K562 (cell line): Measurements from ENCODE around the gene MPV17L2. TPM values are rescaled to one million over a fixed set of nuclear protein-coding genes. Genes with fewer than 3 reads are reported as not detected.

Experiments
- CC2D1A ChIP-seq: fragments of 450-650 bp; IDR thresholded peaks from 2 replicates; pipeline ENCODE4 v1.6.1; 2017; ENCODE audit warnings: mild to moderate bottlenecking
- CREB5 ChIP-seq: fragments of 250-450 bp; sonication (Bioruptor Pico); IDR thresholded peaks from 2 replicates; pipeline ENCODE4 v1.5.0; 2020; ENCODE audit warnings: mild to moderate bottlenecking
- EGR1 ChIP-seq: fragments of 450-650 bp; conservative IDR thresholded peaks from 2 replicates; pipeline ENCODE4 v1.6.1; 2017; ENCODE audit warnings: mild to moderate bottlenecking
- FOXP1 ChIP-seq: sonication (generic); formaldehyde crosslinking; IDR thresholded peaks from 2 replicates; pipeline ENCODE4 v1.8.0; 2022; ENCODE audit warnings: mild to moderate bottlenecking, missing genetic modification reagents
- GTF2F1 ChIP-seq: IDR thresholded peaks from 2 replicates; pipeline ENCODE4 v1.6.1; 2011; ENCODE audit warnings: low read depth, low read length, improper control_type of control experiment
- HDAC2 ChIP-seq: fragments of 450-650 bp; IDR thresholded peaks from 2 replicates; pipeline ENCODE4 v1.6.1; 2016; ENCODE audit warnings: mild to moderate bottlenecking
- KLF1 ChIP-seq: fragments of 450-650 bp; IDR thresholded peaks from 2 replicates; pipeline ENCODE4 v1.6.1; 2016; ENCODE audit warnings: missing genetic modification characterization, missing compliant biosample characterization
- MTA1 ChIP-seq: fragments of 450-650 bp; IDR thresholded peaks from 2 replicates; pipeline ENCODE4 v1.6.1; 2017; ENCODE audit warnings: borderline replicate concordance
- NFIX ChIP-seq: fragments of 250-450 bp; sonication (Bioruptor Pico); IDR thresholded peaks from 2 replicates; pipeline ENCODE4 v1.4.0; 2020; ENCODE audit warnings: low read depth, mild to moderate bottlenecking, moderate library complexity
- PTTG1 ChIP-seq: fragments of 450-650 bp; IDR thresholded peaks from 2 replicates; pipeline ENCODE4 v1.6.1; 2016; ENCODE audit warnings: low read depth, mild to moderate bottlenecking, missing genetic modification characterization, missing compliant biosample characterization
- RBM25 ChIP-seq: fragments of 200-400 bp; formaldehyde crosslinking; IDR thresholded peaks from 2 replicates; pipeline ENCODE4 v1.6.1; 2018; ENCODE audit warnings: low read length, low read depth, moderate library complexity; ENCODE audit not compliant: severe bottlenecking
- RFX5 ChIP-seq: IDR thresholded peaks from 2 replicates; pipeline ENCODE4 v1.6.1; 2011; ENCODE audit warnings: low read depth, mild to moderate bottlenecking, improper control_type of control experiment, low read length
- SREBF1 ChIP-seq: fragments of 150-350 bp; IDR thresholded peaks from 2 replicates; pipeline ENCODE4 v1.6.1; 2014; ENCODE audit warnings: antibody characterized with exemption, low read depth, low read length, borderline replicate concordance
- TAF7 ChIP-seq: fragments of 450-650 bp; IDR thresholded peaks from 2 replicates; pipeline ENCODE4 v1.6.1; 2016; ENCODE audit warnings: missing genetic modification characterization, missing compliant biosample characterization
- TAL1 ChIP-seq: fragments of 450-650 bp; IDR thresholded peaks from 2 replicates; pipeline ENCODE4 v1.6.1; 2016; ENCODE audit warnings: mild to moderate bottlenecking
- TBL1XR1 ChIP-seq, 2 experiments: IDR thresholded peaks; 2 replicates each; pipeline ENCODE4 v1.6.1; 2012; ENCODE audit warnings: improper control_type of control experiment in 2 of 2, low read length in 2 of 2, mild to moderate bottlenecking in 1 of 2
- XRCC4 ChIP-seq: IDR thresholded peaks from one replicate; pipeline ENCODE4 v1.6.1; 2011; ENCODE audit not compliant: insufficient read depth, insufficient read length; ENCODE audit errors: extremely low read depth
- ZNF121 ChIP-seq: sonication (generic); formaldehyde crosslinking; conservative IDR thresholded peaks from 2 replicates; pipeline ENCODE4 v1.8.0; 2022; ENCODE audit warnings: missing genetic modification reagents
- ZNF217 ChIP-seq: sonication (generic); formaldehyde crosslinking; IDR thresholded peaks from 2 replicates; pipeline ENCODE4 v1.8.0; 2022; ENCODE audit warnings: mild to moderate bottlenecking, missing genetic modification reagents
- ZNF224 ChIP-seq: sonication (generic); formaldehyde crosslinking; IDR thresholded peaks from 2 replicates; pipeline ENCODE4 v1.8.0; 2022; ENCODE audit warnings: mild to moderate bottlenecking, missing genetic modification reagents
- ZNF23 ChIP-seq: fragments of 250-450 bp; sonication (Bioruptor Pico); IDR thresholded peaks from 2 replicates; pipeline ENCODE4 v1.4.0; 2020; ENCODE audit warnings: mild to moderate bottlenecking
- ZNF239 ChIP-seq: fragments of 250-450 bp; sonication (Bioruptor Pico); IDR thresholded peaks from 2 replicates; pipeline ENCODE4 v1.4.0; 2020; ENCODE audit warnings: mild to moderate bottlenecking
- ZNF3 ChIP-seq: fragments of 250-450 bp; sonication (Bioruptor Pico); IDR thresholded peaks from 2 replicates; pipeline ENCODE4 v1.5.0; 2021; ENCODE audit warnings: mild to moderate bottlenecking, moderate library complexity
- ZNF511 ChIP-seq: sonication (generic); formaldehyde crosslinking; IDR thresholded peaks from 2 replicates; pipeline ENCODE4 v1.8.0; 2022; ENCODE audit warnings: mild to moderate bottlenecking, missing genetic modification reagents
- ZNF551 ChIP-seq: fragments of 250-450 bp; sonication (Bioruptor Pico); IDR thresholded peaks from 2 replicates; pipeline ENCODE4 v1.5.0; 2021; ENCODE audit warnings: mild to moderate bottlenecking, moderate library complexity
- ZNF57 ChIP-seq: fragments of 450-650 bp; formaldehyde crosslinking; IDR thresholded peaks from 2 replicates; pipeline ENCODE4 v1.4.0; 2020; ENCODE audit warnings: mild to moderate bottlenecking, moderate library complexity
- ZNF589 ChIP-seq: fragments of 200-800 bp; sonication (Bioruptor generic); IDR thresholded peaks from 2 replicates; pipeline ENCODE4 v1.6.1; 2016; ENCODE audit warnings: low read depth, missing genetic modification characterization, missing compliant biosample characterization
- ZNF764 ChIP-seq: fragments of 250-450 bp; sonication (Bioruptor Pico); IDR thresholded peaks from 2 replicates; pipeline ENCODE4 v1.4.0; 2020; ENCODE audit warnings: low read depth, mild to moderate bottlenecking, moderate library complexity
- polyA plus RNA-seq, 8 experiments: library from polyadenylated mRNA; depleted of rRNA in 4 of 8; stranded (reverse) in 5 of 8; unstranded in 3 of 8; fragments of >200 nt; fragmentation: Nextera tagmentation in 2 of 8; fragmentation: Illumina TruSeq in 1 of 8; extraction: Ambion mirVana in 2 of 8; extraction: Trizol in 1 of 8; gene quantifications; 2 replicates each; pipeline versions ENCODE4 v1.2.1 to v1.2.3, GENCODE V29; 2011 to 2014; ENCODE audit warnings: inconsistent platforms in 1 of 8, missing spikeins in 1 of 8
- total RNA-seq, 7 experiments: library from RNA; depleted of rRNA in 6 of 7; stranded (reverse); fragments of >200 nt in 6 of 7; fragmentation: Illumina TruSeq in 2 of 7; extraction: Trizol in 2 of 7; gene quantifications; 2 replicates each; pipeline versions ENCODE4 v1.2.1 to v1.2.3, GENCODE V29; 2011 to 2021; ENCODE audit warnings: low replicate concordance in 1 of 7
- TF ChIP-seq, protein P1 (sequence below): fragments of 250-450 bp; sonication (Bioruptor Pico); IDR thresholded peaks from 2 replicates; pipeline ENCODE4 v1.9.0; 2021; ENCODE audit warnings: mild to moderate bottlenecking, inconsistent platforms

Gene MPV17L2
- total and polyA plus RNA-seq, 9 of the 15 experiments (the other 6 are each of a cell fraction or from before 2014, with no cell fraction given), result 10.6 to 60.2 (median 28.5) TPM

- TF ChIP-seq ZNF121 (CRISPR knock-in tag), result no peak; the same call in 1 of the 2 replicates
- TF ChIP-seq RFX5, result no peak
- TF ChIP-seq NFIX (CRISPR knock-in tag), result no peak
- TF ChIP-seq ZNF57 (CRISPR knock-in tag), result no peak
- TF ChIP-seq ZNF511, result peak; percentile 99
- TF ChIP-seq ZNF239 (CRISPR knock-in tag), result no peak
- no peak for TF ChIP-seq KLF1 (tag)
- no peak for TF ChIP-seq PTTG1 (tag)
- no peak for TF ChIP-seq SREBF1
- TF ChIP-seq, protein P1, sequence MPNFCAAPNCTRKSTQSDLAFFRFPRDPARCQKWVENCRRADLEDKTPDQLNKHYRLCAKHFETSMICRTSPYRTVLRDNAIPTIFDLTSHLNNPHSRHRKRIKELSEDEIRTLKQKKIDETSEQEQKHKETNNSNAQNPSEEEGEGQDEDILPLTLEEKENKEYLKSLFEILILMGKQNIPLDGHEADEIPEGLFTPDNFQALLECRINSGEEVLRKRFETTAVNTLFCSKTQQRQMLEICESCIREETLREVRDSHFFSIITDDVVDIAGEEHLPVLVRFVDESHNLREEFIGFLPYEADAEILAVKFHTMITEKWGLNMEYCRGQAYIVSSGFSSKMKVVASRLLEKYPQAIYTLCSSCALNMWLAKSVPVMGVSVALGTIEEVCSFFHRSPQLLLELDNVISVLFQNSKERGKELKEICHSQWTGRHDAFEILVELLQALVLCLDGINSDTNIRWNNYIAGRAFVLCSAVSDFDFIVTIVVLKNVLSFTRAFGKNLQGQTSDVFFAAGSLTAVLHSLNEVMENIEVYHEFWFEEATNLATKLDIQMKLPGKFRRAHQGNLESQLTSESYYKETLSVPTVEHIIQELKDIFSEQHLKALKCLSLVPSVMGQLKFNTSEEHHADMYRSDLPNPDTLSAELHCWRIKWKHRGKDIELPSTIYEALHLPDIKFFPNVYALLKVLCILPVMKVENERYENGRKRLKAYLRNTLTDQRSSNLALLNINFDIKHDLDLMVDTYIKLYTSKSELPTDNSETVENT (CRISPR knock-in tag), result no peak
- no peak for TF ChIP-seq MTA1
- no peak for TF ChIP-seq EGR1
- TF ChIP-seq ZNF3 (CRISPR knock-in tag), result no peak
- no peak for TF ChIP-seq GTF2F1
- TF ChIP-seq ZNF764, result no peak
- peak; percentile 26; the same call in 1 of the 2 replicates for TF ChIP-seq CC2D1A
- TF ChIP-seq ZNF224, result peak; percentile 44; the same call in 1 of the 2 replicates
- TF ChIP-seq TAF7 (tag), result no peak
- no peak for TF ChIP-seq CREB5 (CRISPR knock-in tag)
- TF ChIP-seq TAL1, result no peak
- TF ChIP-seq ZNF551 (CRISPR knock-in tag), result no peak
- TF ChIP-seq HDAC2, result peak; percentile 96
- peak; percentile 78; the same call in 1 of the 2 replicates for TF ChIP-seq ZNF589 (CRISPR knock-in tag)
- peak; percentile 92 for TF ChIP-seq FOXP1
- no peak for TF ChIP-seq RBM25
- no peak for TF ChIP-seq ZNF23 (CRISPR knock-in tag)
- TF ChIP-seq XRCC4, result no peak
- 0 out of 2 replicates have a peak, but pooled peaks have one; percentile 8 for TF ChIP-seq ZNF217
- TF ChIP-seq TBL1XR1 (IDR thresholded peaks at IDR 0.05; ENCODE audit: low read length in 2 of 2), result no peak
These were observed 40.3 kb downstream of the MPV17L2 start (continued) for GRCh38 chr19:18233224-18233825.
